Kidney epithelial cell (primary cell): ENCODE measurements around the gene TAB2. TPM values are rescaled to one million over a fixed set of nuclear protein-coding genes. Genes with fewer than 3 reads are reported as not detected.
"Not testable (repeated sequence)": the region's sequence is repeated elsewhere in the genome, so short reads cannot be mapped to it uniquely, and the experiment has no call there.

Experiments
- DNase-seq: peaks from one replicate; pipeline ENCODE4 v3.0.0-alpha.2; 2010; ENCODE audit warnings: low read depth
- H3K27me3 ChIP-seq: 2 replicates; pipeline ENCODE4 v1.6.0; 2011; ENCODE audit warnings: low read length; ENCODE audit not compliant: control insufficient read depth, insufficient read depth
- H3K36me3 ChIP-seq: 2 replicates; pipeline ENCODE4 v1.5.1; 2011; ENCODE audit warnings: low read length; ENCODE audit not compliant: control insufficient read depth, insufficient read depth
- H3K4me3 ChIP-seq: 2 replicates; pipeline ENCODE4 v1.5.1; 2011; ENCODE audit warnings: low read depth, mild to moderate bottlenecking, control low read depth, low read length
- total RNA-seq: library from RNA; depleted of rRNA; stranded (reverse); fragments of >200 nt; gene quantifications from 2 replicates; pipeline ENCODE4 v1.2.3, GENCODE V29; 2015
- TF ChIP-seq, protein P1 (sequence below): IDR thresholded peaks from 2 replicates; pipeline ENCODE4 v1.5.1; 2011; ENCODE audit warnings: mild to moderate bottlenecking, moderate library complexity, low read length, control low read depth, inconsistent platforms; ENCODE audit not compliant: insufficient read depth, poor library complexity, severe bottlenecking

Gene TAB2
- total RNA-seq, 1 donor from 2014 or later: 30.7 TPM

DNA sequence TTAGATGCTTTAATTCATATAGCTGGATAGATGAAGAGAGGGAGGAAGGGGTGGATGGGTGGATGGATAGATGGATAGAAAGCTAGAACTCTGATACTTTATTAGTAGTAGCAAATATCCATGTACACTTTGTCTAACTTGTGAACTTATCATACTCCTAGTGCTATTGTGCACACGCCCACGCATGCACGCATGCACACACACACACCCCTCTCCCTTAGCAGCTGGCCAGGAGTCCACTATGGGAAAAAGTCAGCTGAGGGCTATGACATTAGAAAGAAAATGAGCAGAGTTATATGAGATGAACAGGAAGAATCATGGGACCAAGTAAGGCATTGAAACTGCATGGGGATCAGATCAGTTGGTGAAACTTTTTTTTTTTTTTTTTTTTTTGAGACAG lies 28.6 kb downstream of the TAB2 start:
- DNase-seq: no peak
- Histone ChIP-seq H3K36me3 (no peaks in the 10 kb centered on the region), H3K4me3 (no peak overlapping the region), H3K27me3 (no peaks in the 10 kb centered on the region)
- TF ChIP-seq, protein P1, sequence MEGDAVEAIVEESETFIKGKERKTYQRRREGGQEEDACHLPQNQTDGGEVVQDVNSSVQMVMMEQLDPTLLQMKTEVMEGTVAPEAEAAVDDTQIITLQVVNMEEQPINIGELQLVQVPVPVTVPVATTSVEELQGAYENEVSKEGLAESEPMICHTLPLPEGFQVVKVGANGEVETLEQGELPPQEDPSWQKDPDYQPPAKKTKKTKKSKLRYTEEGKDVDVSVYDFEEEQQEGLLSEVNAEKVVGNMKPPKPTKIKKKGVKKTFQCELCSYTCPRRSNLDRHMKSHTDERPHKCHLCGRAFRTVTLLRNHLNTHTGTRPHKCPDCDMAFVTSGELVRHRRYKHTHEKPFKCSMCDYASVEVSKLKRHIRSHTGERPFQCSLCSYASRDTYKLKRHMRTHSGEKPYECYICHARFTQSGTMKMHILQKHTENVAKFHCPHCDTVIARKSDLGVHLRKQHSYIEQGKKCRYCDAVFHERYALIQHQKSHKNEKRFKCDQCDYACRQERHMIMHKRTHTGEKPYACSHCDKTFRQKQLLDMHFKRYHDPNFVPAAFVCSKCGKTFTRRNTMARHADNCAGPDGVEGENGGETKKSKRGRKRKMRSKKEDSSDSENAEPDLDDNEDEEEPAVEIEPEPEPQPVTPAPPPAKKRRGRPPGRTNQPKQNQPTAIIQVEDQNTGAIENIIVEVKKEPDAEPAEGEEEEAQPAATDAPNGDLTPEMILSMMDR: no peak

DNA sequence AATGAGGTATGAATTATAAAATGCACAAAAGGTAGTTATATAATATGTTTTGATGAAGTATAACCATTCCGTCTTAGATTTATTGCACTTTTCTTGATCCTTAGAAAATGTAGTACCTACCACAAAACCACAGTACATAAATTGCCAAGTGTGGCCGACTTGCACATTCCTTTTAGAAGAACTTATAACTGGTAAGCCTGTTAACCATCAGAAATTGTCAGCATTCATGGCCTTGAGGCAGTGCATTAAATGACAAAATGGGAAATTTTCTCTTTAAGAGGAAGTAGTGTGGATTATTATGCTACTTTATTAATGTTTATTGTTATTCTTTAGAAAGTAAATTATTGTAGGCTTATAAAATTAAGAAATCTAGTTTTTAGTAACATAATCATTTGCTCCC lies 29.6 kb downstream of the TAB2 start:
- no peak overlapping the region for H3K4me3 ChIP-seq
- TF ChIP-seq, protein P1: no peak
- no peaks in the 10 kb centered on the region for H3K36me3 ChIP-seq
- no peaks in the 10 kb centered on the region for H3K27me3 ChIP-seq
- DNase-seq: no peak

DNA sequence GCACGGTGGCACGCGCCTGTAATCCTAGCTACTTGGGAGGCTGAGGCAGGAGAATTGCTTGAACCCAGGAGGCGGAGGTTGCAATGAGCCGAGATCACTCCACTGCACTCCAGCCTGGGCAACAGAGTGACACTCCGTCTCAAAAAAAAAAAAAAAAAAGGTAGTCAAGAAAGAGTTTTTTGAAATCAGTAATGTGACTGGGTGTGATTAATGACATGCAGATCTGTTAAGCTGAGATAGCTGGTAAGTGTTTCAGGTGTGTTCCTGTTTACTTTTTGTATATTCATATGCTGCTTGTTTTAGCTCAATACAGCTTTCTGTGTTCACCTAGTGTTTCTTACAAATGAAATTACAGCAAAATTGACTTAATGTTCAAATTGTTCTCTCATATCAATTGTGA lies 31.8 kb downstream of the TAB2 start:
- H3K4me3 ChIP-seq, H3K27me3 ChIP-seq, DNase-seq, H3K36me3 ChIP-seq: not testable (repeated sequence)

DNA sequence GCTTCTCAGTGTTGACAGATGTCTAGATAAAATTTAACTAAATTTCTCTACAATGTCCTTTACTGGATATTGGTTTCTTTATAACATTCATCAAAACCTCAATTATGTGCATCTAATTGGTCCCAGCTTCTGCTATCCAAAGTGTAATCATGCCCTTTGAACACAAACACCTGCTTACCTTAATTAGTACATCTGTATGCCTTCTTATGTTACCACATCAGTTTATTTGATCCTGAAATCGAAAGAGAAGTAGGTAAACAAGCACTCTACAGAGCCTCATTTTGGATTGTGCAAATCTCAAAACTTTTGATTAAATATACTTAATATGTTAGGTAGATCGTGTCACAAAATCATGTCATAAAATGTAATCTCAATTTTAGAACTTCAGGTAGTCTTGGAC lies 36.5 kb downstream of the TAB2 start:
- Histone ChIP-seq H3K4me3 (no peak overlapping the region), H3K27me3 (no peaks in the 10 kb centered on the region), H3K36me3 (no peaks in the 10 kb centered on the region)
- TF ChIP-seq, protein P1: no peak
- DNase-seq: no peak

- TF ChIP-seq, protein P1: no peak
- no peaks in the 10 kb centered on the region for H3K27me3 ChIP-seq
- H3K4me3 ChIP-seq: no peak overlapping the region
- no peaks in the 10 kb centered on the region for H3K36me3 ChIP-seq
- DNase-seq: no peak
Observed at GRCh38 chr6:149356081-149356750, 38.7 kb downstream of the TAB2 start.

GRCh38 chr6:149357726-149358538 lies 40.4 kb downstream of the TAB2 start:
- no peaks in the 10 kb centered on the region for H3K27me3 ChIP-seq
- TF ChIP-seq, protein P1: no peak
- no peaks in the 10 kb centered on the region for H3K36me3 ChIP-seq
- H3K4me3 ChIP-seq: no peak overlapping the region
- DNase-seq: no peak
